IMR-90 (cell line): Measurements from ENCODE around the gene STK10. TPM values are rescaled to one million over a fixed set of nuclear protein-coding genes. Genes with fewer than 3 reads are reported as not detected.

ENCODE experiments used
- ATAC-seq: fragments of 200-7000 bp; cut with Tn5 transposase; 2 replicates; pipeline ENCODE4 v1.9.1; 2020; ENCODE audit warnings: low read depth, mild to moderate bottlenecking, moderate library complexity
- BruUV-seq: library from RNA; stranded (reverse); fragments of 400-500 nt; replicated peaks from 2 replicates; lab custom pipeline; 2021; lab: Mats Ljungman, UMichigan
- CTCF ChIA-PET: fragments of 300-600 bp; formaldehyde crosslinking; extraction: SDS; loops from one replicate; lab custom pipeline; 2021; ENCODE audit warnings: antibody characterized with exemption; lab: Yijun Ruan, JAX
- POLR2A ChIA-PET: fragments of 300-600 bp; sonication (Branson Sonifier 250); formaldehyde crosslinking; loops from one replicate; lab custom pipeline; 2022; ENCODE audit warnings: antibody characterized with exemption; ENCODE audit not compliant: unreplicated experiment; lab: Charles Lee
- DNase-seq: peaks from one replicate; pipeline ENCODE4 v3.0.0; 2013
- H2AFZ ChIP-seq: replicated peaks from 2 replicates; pipeline ENCODE3; 2013; ENCODE audit warnings: low read length, mild to moderate bottlenecking; ENCODE audit not compliant: poor library complexity
- H2AK5ac ChIP-seq: 2 replicates; pipeline ENCODE4 v1.6.1; 2013; ENCODE audit warnings: low read depth, low read length, inconsistent platforms
- H2AK9ac ChIP-seq: replicated peaks from 2 replicates; pipeline ENCODE3; 2013; ENCODE audit warnings: mild to moderate bottlenecking, low read depth, low read length, moderate library complexity; ENCODE audit not compliant: poor library complexity
- H2BK120ac ChIP-seq: 2 replicates; pipeline ENCODE4 v1.6.1; 2013; ENCODE audit warnings: low read depth, low read length, inconsistent platforms
- H2BK15ac ChIP-seq: 3 replicates; pipeline ENCODE4 v1.6.1; 2013; ENCODE audit warnings: low read depth, low read length, inconsistent platforms
- H2BK20ac ChIP-seq: 2 replicates; pipeline ENCODE4 v1.6.1; 2013; ENCODE audit warnings: low read depth, mild to moderate bottlenecking, inconsistent platforms, low read length, moderate library complexity
- H2BK5ac ChIP-seq: 2 replicates; pipeline ENCODE4 v1.6.1; 2013; ENCODE audit warnings: mild to moderate bottlenecking, low read depth, low read length, inconsistent platforms; ENCODE audit not compliant: poor library complexity, severe bottlenecking
- H3K14ac ChIP-seq: replicated peaks from 2 replicates; pipeline ENCODE4 v1.6.1; 2013; ENCODE audit warnings: low read depth, low read length, inconsistent platforms
- H3K18ac ChIP-seq: 2 replicates; pipeline ENCODE4 v1.6.1; 2013; ENCODE audit warnings: low read depth, low read length, control low read depth
- H3K23ac ChIP-seq: 2 replicates; pipeline ENCODE4 v1.6.1; 2013; ENCODE audit warnings: low read depth, low read length, inconsistent platforms
- H3K27ac ChIP-seq: 2 replicates; pipeline ENCODE4 v1.5.1; 2013; ENCODE audit warnings: mild to moderate bottlenecking, control low read depth, low read length; ENCODE audit not compliant: insufficient read depth
- H3K27me3 ChIP-seq: 2 replicates; pipeline ENCODE4 v1.6.1; 2013; ENCODE audit warnings: low read length; ENCODE audit not compliant: control insufficient read depth, insufficient read depth
- H3K36me3 ChIP-seq: 2 replicates; pipeline ENCODE4 v1.6.1; 2013; ENCODE audit warnings: low read length, mixed read lengths; ENCODE audit not compliant: control insufficient read depth, insufficient read depth
- H3K4ac ChIP-seq: 2 replicates; pipeline ENCODE4 v1.6.1; 2013; ENCODE audit warnings: low read depth, low read length, inconsistent platforms
- H3K4me1 ChIP-seq: 2 replicates; pipeline ENCODE4 v1.6.1; 2013; ENCODE audit warnings: low read length, mixed read lengths; ENCODE audit not compliant: control insufficient read depth, insufficient read depth
- H3K4me2 ChIP-seq: 2 replicates; pipeline ENCODE4 v1.6.1; 2013; ENCODE audit warnings: low read depth, mild to moderate bottlenecking, control low read depth, low read length, moderate library complexity
- H3K4me3 ChIP-seq: 2 replicates; pipeline ENCODE4 v1.5.1; 2013; ENCODE audit warnings: low read depth, mild to moderate bottlenecking, control low read depth, low read length, moderate library complexity; ENCODE audit not compliant: insufficient read depth
- H3K56ac ChIP-seq: 2 replicates; pipeline ENCODE4 v1.6.1; 2013; ENCODE audit warnings: low read length, inconsistent platforms; ENCODE audit not compliant: insufficient read depth; ENCODE audit errors: extremely low read depth
- H3K79me1 ChIP-seq, 2 experiments: 2 replicates each; pipeline ENCODE4 v1.6.1; 2013; ENCODE audit warnings: low read length in 2 of 2, inconsistent platforms in 1 of 2, low read depth in 1 of 2
- H3K9ac ChIP-seq: 2 replicates; pipeline ENCODE4 v1.6.1; 2013; ENCODE audit warnings: low read depth, low read length, control low read depth
- H3K9me1 ChIP-seq: 2 replicates; pipeline ENCODE4 v1.6.1; 2013; ENCODE audit warnings: low read length, inconsistent platforms; ENCODE audit not compliant: insufficient read depth
- H3K9me3 ChIP-seq: 2 replicates; pipeline ENCODE4 v1.6.1; 2013; ENCODE audit warnings: low read length; ENCODE audit not compliant: control insufficient read depth, insufficient read depth
- H4K20me1 ChIP-seq: 2 replicates; pipeline ENCODE4 v1.6.1; 2013; ENCODE audit warnings: low read length, inconsistent platforms; ENCODE audit not compliant: insufficient read depth
- H4K5ac ChIP-seq: 2 replicates; pipeline ENCODE4 v1.6.1; 2013; ENCODE audit warnings: mild to moderate bottlenecking, low read depth, low read length, control low read depth
- H4K8ac ChIP-seq, 2 experiments: 2 replicates each; pipeline ENCODE4 v1.6.1; 2013; ENCODE audit warnings: low read depth in 2 of 2, low read length in 2 of 2, control low read depth in 1 of 2, inconsistent platforms in 1 of 2
- H4K91ac ChIP-seq: 2 replicates; pipeline ENCODE4 v1.6.1; 2013; ENCODE audit warnings: low read depth, low read length, inconsistent platforms; ENCODE audit not compliant: insufficient read depth
- ELK1 ChIP-seq: fragments of 150-350 bp; IDR thresholded peaks from 2 replicates; pipeline ENCODE4 v1.6.1; 2016; ENCODE audit warnings: low read depth, mild to moderate bottlenecking, low read length, moderate library complexity, borderline replicate concordance
- FOS ChIP-seq: fragments of 150-350 bp; IDR thresholded peaks from 2 replicates; pipeline ENCODE4 v1.6.1; 2016; ENCODE audit warnings: low read depth, low read length
- NFE2L2 ChIP-seq: fragments of 150-350 bp; IDR thresholded peaks from 2 replicates; pipeline ENCODE4 v1.6.1; 2016; ENCODE audit warnings: low read depth, mild to moderate bottlenecking, low read length
- RCOR1 ChIP-seq: IDR thresholded peaks from 2 replicates; pipeline ENCODE4 v1.6.1; 2012; ENCODE audit warnings: mild to moderate bottlenecking, low read length, improper control_type of control experiment; ENCODE audit not compliant: insufficient replicate concordance
- RFX5 ChIP-seq: IDR thresholded peaks from 2 replicates; pipeline ENCODE4 v1.8.0; 2012; ENCODE audit warnings: low read depth, mild to moderate bottlenecking, low read length, moderate library complexity
- WGBS, 2 experiments: methylation state at CpG; one replicate each; pipeline versions ENCODE4 v1.1.5 to v1.1.7; 2013; ENCODE audit warnings: missing lambda C conversion rate in 2 of 2; ENCODE audit not compliant: insufficient read length in 1 of 2; ENCODE audit errors: extremely low coverage in 2 of 2; 5-methylcytosine and 5-hydroxymethylcytosine counted together
- dilution Hi-C: fragments of 300-500 bp; cut with HindIII; formaldehyde crosslinking; loops from one replicate; pipeline ENCODE4 v1.14.3; 2018; ENCODE audit warnings: low sequenced_read_pairs; ENCODE audit not compliant: unreplicated experiment
- in situ Hi-C: fragments of 300-500 bp; cut with MboI; formaldehyde crosslinking; loops from 3 replicates; pipeline ENCODE4 v1.14.3; 2019; ENCODE audit warnings: low sequenced_read_pairs, inconsistent platforms, mixed read lengths
- intact Hi-C: fragments of 100-400 bp; cut with micrococcal nuclease; formaldehyde crosslinking; loops from 2 replicates; pipeline ENCODE4 v1.10.0; 2022
- polyA plus RNA-seq, 3 experiments: library from polyadenylated mRNA; depleted of rRNA; stranded (reverse); fragments of >200 nt; gene quantifications; 2 replicates each; pipeline ENCODE4 v1.2.3, GENCODE V29; 2012; ENCODE audit warnings: low replicate concordance in 1 of 3
- total RNA-seq: library from RNA; depleted of rRNA; stranded (reverse); fragments of >200 nt; gene quantifications from 2 replicates; pipeline ENCODE4 v1.2.3, GENCODE V29; 2012

STK10 gene
- total and polyA plus RNA-seq, 2 of the 4 experiments (the other 2 are of a cell fraction) = 15.4 to 18.5 TPM

DNA sequence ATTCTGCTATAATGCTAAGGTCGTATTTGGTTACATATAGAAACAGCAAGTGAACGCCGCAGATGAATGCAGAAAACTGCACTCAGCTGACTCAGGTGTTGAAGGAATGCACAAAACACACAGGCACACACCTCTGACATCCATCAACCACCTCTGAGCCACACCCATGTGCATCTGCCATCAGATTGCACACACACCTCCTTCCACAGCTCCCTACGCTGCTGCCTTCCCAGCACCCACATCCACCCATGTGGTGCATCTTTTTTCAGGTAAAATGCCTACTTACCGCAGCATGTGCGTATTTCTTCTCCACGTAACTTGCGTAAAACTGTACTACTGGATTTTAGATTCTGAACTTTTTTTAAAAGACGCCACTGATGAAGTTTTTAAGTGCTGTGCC, 7.1 kb downstream of the STK10 start:
- Histone ChIP-seq H3K27ac (no peak overlapping the region), H3K9me1 (peaks cover 28% of the 10 kb centered on the region), H3K4me1 (peaks cover 6% of the 10 kb centered on the region; the same call in 1 of the 2 replicates), H4K20me1 (peaks cover 37% of the 10 kb centered on the region), H3K9me3 (no peaks in the 10 kb centered on the region), H2BK15ac (no peak overlapping the region), H3K27me3 (no peaks in the 10 kb centered on the region), H3K79me1 (peaks cover 23 to 73% of the 10 kb centered on the region in 2 experiments), H3K14ac (no peak overlapping the region), H3K23ac (no peak overlapping the region), H2AK9ac (no peak overlapping the region), H3K4ac (no peak overlapping the region), H4K91ac (no peak overlapping the region), H2BK120ac (no peak overlapping the region), H3K9ac (no peak overlapping the region), H3K36me3 (peaks cover 2% of the 10 kb centered on the region), H3K56ac (no peak overlapping the region), H2AFZ (no peak overlapping the region), H3K4me3 (no peak overlapping the region), H3K18ac (no peak overlapping the region), H2BK5ac (no peak overlapping the region), H3K4me2 (no peak overlapping the region), H2BK20ac (no peak overlapping the region), H2AK5ac (no peak overlapping the region), H4K8ac (no peak overlapping the region), H4K5ac (no peak overlapping the region)
- in situ Hi-C loops = loop anchor here (25.0 kb wide), 1 partner anchor 769 kb away; the partner anchor contains the start of gene FGF18
- intact Hi-C loops = no loop called here
- TF ChIP-seq RFX5 = no peak
- no peak for TF ChIP-seq FOS
- TF ChIP-seq ELK1 = no peak
- TF ChIP-seq NFE2L2 = no peak
- TF ChIP-seq RCOR1 = no peak
- dilution Hi-C loops = no loop called here
- ChIA-PET POLR2A (no interaction called here), CTCF (interaction anchor here (0.8 kb wide), 1 partner anchor 103 kb away, joined by 3 read pairs; the partner anchor contains the start of gene UBTD2)
- BruUV-seq = no TSS peak
- DNase-seq (no peak), ATAC-seq (no peak)
- WGBS, 2 experiments = no CpG with 5 or more reads among the region's 9 CpGs
